ENCODE measurements around the gene UBL7. TPM values are rescaled to one million over a fixed set of nuclear protein-coding genes. Genes with fewer than 3 reads are reported as not detected.

Gene UBL7
- total and polyA plus RNA-seq, 2 experiments from 2014 or later: 70.4 to 78.6 TPM

DNA sequence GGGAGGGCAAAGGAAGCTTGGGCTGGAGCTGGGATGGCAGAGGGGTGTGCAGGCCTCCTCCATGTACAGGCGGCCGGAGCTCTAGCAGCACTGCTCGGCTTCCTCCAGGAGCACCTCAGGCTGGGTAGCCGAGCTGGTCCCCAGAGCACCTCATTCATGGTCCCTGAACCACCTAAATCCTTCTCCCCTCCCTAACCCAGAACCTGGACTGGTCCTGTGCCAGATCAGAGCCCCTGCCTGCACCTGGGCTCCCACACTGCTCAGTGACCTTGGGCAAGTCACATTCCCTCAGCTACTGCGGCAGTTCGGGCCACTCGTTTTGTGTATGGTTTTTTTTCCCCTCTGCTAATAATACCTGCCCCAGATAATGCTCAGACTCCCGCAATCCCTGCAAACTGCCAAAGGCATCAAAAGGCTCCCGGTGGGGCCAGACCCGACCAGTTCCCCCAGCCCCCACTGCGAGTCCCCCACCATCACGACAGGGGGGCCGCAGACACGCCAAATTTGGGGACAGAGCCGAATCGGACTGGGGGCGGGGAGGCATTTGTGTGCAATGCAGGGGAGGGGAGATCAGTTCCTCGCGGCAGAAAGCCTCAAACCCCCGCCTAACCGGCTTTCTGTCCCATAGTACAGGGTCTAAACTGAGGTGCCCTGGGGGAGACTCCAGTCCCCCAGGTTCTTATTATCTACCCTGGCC lies 28.5 kb downstream of the UBL7 start:
- H4K20me1 ChIP-seq (ENCODE audit: insufficient read depth): peaks cover 9% of the 10 kb centered on the region
- H3K9me3 ChIP-seq (ENCODE audit: low read depth): no peaks in the 10 kb centered on the region
- in situ Hi-C loops (cut with MboI): no loop called here
- H3K4me2 ChIP-seq (ENCODE audit: unreplicated experiment): peak overlapping the region; percentile 83
- DNase-seq: peak; percentile 44
- no peak overlapping the region for H3K27ac ChIP-seq
- peak overlapping the region; percentile 81 for H3K9ac ChIP-seq
- 30 to 36% methylated on average over 20 to 21 of the region's 21 CpGs for WGBS, 2 experiments (ENCODE audit: low coverage in 1 of 2, low lambda C conversion rate in 2 of 2, missing lambda C conversion rate in 2 of 2)
- H3K27me3 ChIP-seq (replicated peaks; ENCODE audit: insufficient read depth): no peaks in the 10 kb centered on the region
- H3K79me2 ChIP-seq (ENCODE audit: insufficient read depth): peaks cover 73% of the 10 kb centered on the region
- H3K36me3 ChIP-seq (ENCODE audit: low read depth): no peaks in the 10 kb centered on the region
- H2AFZ ChIP-seq: no peak overlapping the region
- H3K4me1 ChIP-seq (ENCODE audit: insufficient read depth): peaks cover 45% of the 10 kb centered on the region
- H3K9me2 ChIP-seq (ENCODE audit: insufficient read depth): no peaks in the 10 kb centered on the region
- TF ChIP-seq EZH2phosphoT487 (IDR thresholded peaks at IDR 0.05; ENCODE audit: insufficient read depth, low read depth) (no peak), EZH2 (IDR thresholded peaks at IDR 0.05; ENCODE audit: insufficient read depth, poor library complexity, severe bottlenecking) (no peak)
- peaks cover 21% of the 10 kb centered on the region; the same call in 1 of the 2 replicates for H3F3A ChIP-seq (ENCODE audit: insufficient read depth)
- H3K4me3 ChIP-seq: peak overlapping the region; percentile 100

DNA sequence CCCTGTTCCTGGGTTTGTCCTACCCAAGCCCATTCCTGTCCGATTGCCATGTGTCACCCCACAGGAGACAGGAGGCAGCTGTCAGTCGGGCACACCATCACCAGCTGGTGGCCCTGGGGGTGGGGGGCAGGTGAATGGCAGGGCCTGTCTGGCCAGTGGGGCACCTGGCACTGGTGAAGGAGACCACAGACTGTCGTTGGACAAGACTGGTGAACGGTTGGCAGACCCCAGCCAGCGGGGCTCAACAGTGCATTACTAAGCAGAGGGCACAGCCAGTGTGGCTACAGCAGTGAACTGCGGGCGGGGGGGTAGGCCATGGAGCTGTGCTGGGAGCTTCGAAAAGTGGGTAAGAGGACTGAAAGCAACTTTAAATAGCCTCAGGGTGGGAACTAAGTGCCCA lies 29.3 kb downstream of the UBL7 start:
- WGBS, 2 experiments (ENCODE audit: low coverage in 1 of 2, low lambda C conversion rate in 2 of 2, missing lambda C conversion rate in 2 of 2): 73% methylated on average over 8 of the region's 8 CpGs
- in situ Hi-C loops (cut with MboI): no loop called here
- DNase-seq: peak; percentile 44
- Histone ChIP-seq H3F3A (ENCODE audit: insufficient read depth) (peaks cover 29% of the 10 kb centered on the region; the same call in 1 of the 2 replicates), H3K4me2 (ENCODE audit: unreplicated experiment) (peak overlapping the region; percentile 83), H3K4me3 (peak overlapping the region; percentile 100), H3K36me3 (ENCODE audit: low read depth) (no peaks in the 10 kb centered on the region), H2AFZ (no peak overlapping the region), H3K9me3 (ENCODE audit: low read depth) (no peaks in the 10 kb centered on the region), H3K4me1 (ENCODE audit: insufficient read depth) (peaks cover 45% of the 10 kb centered on the region), H3K9ac (peak overlapping the region; percentile 81), H4K20me1 (ENCODE audit: insufficient read depth) (peaks cover 9% of the 10 kb centered on the region), H3K9me2 (ENCODE audit: insufficient read depth) (no peaks in the 10 kb centered on the region), H3K27me3 (replicated peaks; ENCODE audit: insufficient read depth) (no peaks in the 10 kb centered on the region), H3K27ac (no peak overlapping the region), H3K79me2 (ENCODE audit: insufficient read depth) (peaks cover 80% of the 10 kb centered on the region)
- TF ChIP-seq EZH2phosphoT487 (IDR thresholded peaks at IDR 0.05; ENCODE audit: insufficient read depth, low read depth) (no peak), EZH2 (IDR thresholded peaks at IDR 0.05; ENCODE audit: insufficient read depth, poor library complexity, severe bottlenecking) (no peak)

DNA sequence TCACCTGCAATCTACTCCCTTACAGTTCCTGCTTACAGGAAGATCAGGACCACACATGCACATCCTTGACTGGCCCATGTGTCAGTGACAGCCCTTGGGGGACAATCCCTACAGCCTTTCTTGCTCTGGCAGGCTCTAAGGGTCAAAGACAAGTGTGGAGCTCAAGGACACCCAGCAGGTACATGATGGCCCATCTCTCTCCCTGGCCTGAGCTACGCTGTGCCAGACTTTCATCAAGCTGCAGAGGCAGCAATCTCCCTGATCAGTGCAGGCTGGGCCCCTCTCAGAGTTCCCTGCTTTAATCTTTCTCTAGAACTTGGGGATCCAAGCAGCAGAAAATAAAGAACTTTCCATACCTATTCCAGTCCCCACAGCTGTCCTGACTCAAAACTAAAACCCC lies 29.8 kb downstream of the UBL7 start:
- Histone ChIP-seq H3K27me3 (replicated peaks; ENCODE audit: insufficient read depth) (no peaks in the 10 kb centered on the region), H4K20me1 (ENCODE audit: insufficient read depth) (peaks cover 9% of the 10 kb centered on the region), H3K4me2 (ENCODE audit: unreplicated experiment) (peak overlapping the region; percentile 83), H3K79me2 (ENCODE audit: insufficient read depth) (peaks cover 86% of the 10 kb centered on the region), H3K4me1 (ENCODE audit: insufficient read depth) (peaks cover 45% of the 10 kb centered on the region), H3K27ac (no peak overlapping the region), H3K9ac (peak overlapping the region; percentile 81; the same call in 1 of the 2 replicates), H3F3A (ENCODE audit: insufficient read depth) (peaks cover 34% of the 10 kb centered on the region), H2AFZ (no peak overlapping the region), H3K9me3 (ENCODE audit: low read depth) (no peaks in the 10 kb centered on the region), H3K36me3 (ENCODE audit: low read depth) (no peaks in the 10 kb centered on the region), H3K4me3 (peak overlapping the region; percentile 100), H3K9me2 (ENCODE audit: insufficient read depth) (no peaks in the 10 kb centered on the region)
- WGBS, 2 experiments (ENCODE audit: low coverage in 1 of 2, low lambda C conversion rate in 2 of 2, missing lambda C conversion rate in 2 of 2): 94 to 100% methylated on average over 1 of the region's 1 CpG
- TF ChIP-seq EZH2phosphoT487 (IDR thresholded peaks at IDR 0.05; ENCODE audit: insufficient read depth, low read depth) (no peak), EZH2 (IDR thresholded peaks at IDR 0.05; ENCODE audit: insufficient read depth, poor library complexity, severe bottlenecking) (no peak)
- DNase-seq: no peak
- in situ Hi-C loops (cut with MboI): no loop called here

DNA sequence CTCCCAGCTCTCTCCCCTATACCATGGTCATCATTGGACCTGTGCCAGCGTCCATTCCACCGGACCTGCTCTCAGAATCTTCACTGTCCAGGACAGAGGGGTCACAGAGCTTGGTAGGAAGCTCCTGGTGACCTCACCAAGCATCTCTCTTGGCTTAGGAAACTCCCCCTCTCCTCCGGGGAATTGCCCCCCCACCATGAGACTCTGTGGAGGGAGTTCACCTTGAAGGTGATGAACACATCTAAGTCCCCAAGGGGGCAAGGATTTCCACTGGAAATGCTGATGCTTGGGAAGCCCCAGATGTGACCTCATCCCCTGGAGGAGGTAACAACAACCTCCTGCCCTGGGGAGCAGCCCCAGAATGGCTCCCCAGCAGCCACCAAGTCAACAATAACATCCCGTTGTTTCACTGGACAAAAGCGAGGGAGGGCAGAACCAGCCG lies 30.4 kb downstream of the UBL7 start:
- peak overlapping the region; percentile 100 for H3K4me3 ChIP-seq
- in situ Hi-C loops (cut with MboI): no loop called here

More for the DNA sequence above, 30.4 kb downstream of the UBL7 start:
- no peak overlapping the region for H2AFZ ChIP-seq
- TF ChIP-seq EZH2phosphoT487 (IDR thresholded peaks at IDR 0.05; ENCODE audit: insufficient read depth, low read depth): no peak
- no peak for TF ChIP-seq EZH2 (IDR thresholded peaks at IDR 0.05; ENCODE audit: insufficient read depth, poor library complexity, severe bottlenecking)
- H3K9ac ChIP-seq: peak overlapping the region; percentile 81
- H3K79me2 ChIP-seq (ENCODE audit: insufficient read depth): peaks cover 92% of the 10 kb centered on the region
- no peaks in the 10 kb centered on the region for H3K36me3 ChIP-seq (ENCODE audit: low read depth)
- H3K4me2 ChIP-seq (ENCODE audit: unreplicated experiment): peak overlapping the region; percentile 83
- peak; percentile 41 for DNase-seq
- 56 to 58% methylated on average over 5 to 6 of the region's 6 CpGs for WGBS, 2 experiments (ENCODE audit: low coverage in 1 of 2, low lambda C conversion rate in 2 of 2, missing lambda C conversion rate in 2 of 2)
- H3K9me2 ChIP-seq (ENCODE audit: insufficient read depth): no peaks in the 10 kb centered on the region
- no peaks in the 10 kb centered on the region for H3K9me3 ChIP-seq (ENCODE audit: low read depth)
- peaks cover 9% of the 10 kb centered on the region for H4K20me1 ChIP-seq (ENCODE audit: insufficient read depth)
- peaks cover 50% of the 10 kb centered on the region for H3K4me1 ChIP-seq (ENCODE audit: insufficient read depth)
- H3K27ac ChIP-seq: peak overlapping the region; percentile 23; the same call in 1 of the 2 replicates
- H3K27me3 ChIP-seq (replicated peaks; ENCODE audit: insufficient read depth): no peaks in the 10 kb centered on the region
- peaks cover 39% of the 10 kb centered on the region for H3F3A ChIP-seq (ENCODE audit: insufficient read depth)

Data from GM23248 (cell line).